Fibroblast of villous mesenchyme (primary cell): Measurements from ENCODE around the gene DSG4. TPM values are rescaled to one million over a fixed set of nuclear protein-coding genes. Genes with fewer than 3 reads are reported as not detected.

ENCODE experiments used
- DNase-seq: peaks from one replicate; pipeline ENCODE4 v3.0.0-alpha.2; 2010; ENCODE audit warnings: low read depth
- H3K4me3 ChIP-seq: 2 replicates; pipeline ENCODE4 v1.5.1; 2011; ENCODE audit warnings: low read depth, mild to moderate bottlenecking, low read length
- CTCF ChIP-seq: IDR thresholded peaks from 2 replicates; pipeline ENCODE4 v1.5.1; 2012; ENCODE audit warnings: low read depth, mild to moderate bottlenecking, low read length; ENCODE audit not compliant: insufficient read depth
- total RNA-seq: library from RNA; depleted of rRNA; stranded (reverse); fragments of >200 nt; gene quantifications from 2 replicates; pipeline ENCODE4 v1.2.3, GENCODE V29; 2012

Gene DSG4
- total RNA-seq, 1 donor = not detected

- DNase-seq = no peak
- no peak overlapping the region for H3K4me3 ChIP-seq
- TF ChIP-seq CTCF = no peak
Observed at GRCh38 chr18:31407649-31408048, 31.1 kb downstream of the DSG4 start.

GRCh38 chr18:31409276-31409675 lies 32.7 kb downstream of the DSG4 start:
- H3K4me3 ChIP-seq = no peak overlapping the region
- TF ChIP-seq CTCF = no peak
- no peak for DNase-seq

- no peak for TF ChIP-seq CTCF
- no peak for DNase-seq
Observed at GRCh38 chr18:31410716-31411483, 34.3 kb downstream of the DSG4 start.

GRCh38 chr18:31413137-31413536 lies 36.6 kb downstream of the DSG4 start:
- no peak for TF ChIP-seq CTCF
- DNase-seq = no peak
- no peak overlapping the region for H3K4me3 ChIP-seq

More at GRCh38 chr18:31410716-31411483, 34.3 kb downstream of the DSG4 start:
- H3K4me3 ChIP-seq = no peak overlapping the region

- no peak overlapping the region for H3K4me3 ChIP-seq
- TF ChIP-seq CTCF = no peak
- DNase-seq = no peak
Observed at GRCh38 chr18:31417850-31418249, 41.3 kb downstream of the DSG4 start.

GRCh38 chr18:31419457-31419932 lies 42.9 kb downstream of the DSG4 start:
- H3K4me3 ChIP-seq = no peak overlapping the region
- no peak for TF ChIP-seq CTCF
- DNase-seq = no peak

GRCh38 chr18:31420032-31420431 lies 43.5 kb downstream of the DSG4 start:
- TF ChIP-seq CTCF = no peak
- H3K4me3 ChIP-seq = no peak overlapping the region
- DNase-seq = no peak
